Transverse colon (tissue), 4 donors: ENCODE measurements around the gene STXBP1. TPM values are rescaled to one million over a fixed set of nuclear protein-coding genes. Genes with fewer than 3 reads are reported as not detected.

Source experiments
- DNase-seq: peaks from one replicate; pipeline ENCODE4 v3.0.0-alpha.2; 2019
- H3K27ac ChIP-seq, 4 donors: fragments of 200-600 bp; sonication (generic); 2 replicates each; pipeline ENCODE4 v1.5.1; 2016 to 2018; ENCODE audit warnings: inconsistent platforms in 4 of 4
- H3K27me3 ChIP-seq: fragments of 200-600 bp; sonication (generic); 2 replicates; pipeline ENCODE4 v1.5.1; 2017; ENCODE audit warnings: inconsistent platforms
- H3K36me3 ChIP-seq, 4 donors: fragments of 200-600 bp; sonication (generic); 2 replicates each; pipeline ENCODE4 v1.5.1; 2017 to 2019; ENCODE audit warnings: inconsistent platforms in 4 of 4
- H3K4me1 ChIP-seq, 4 donors: fragments of 200-600 bp; sonication (generic); 2 replicates each; pipeline ENCODE4 v1.5.1; 2017 to 2020; ENCODE audit warnings: inconsistent platforms in 4 of 4
- H3K4me3 ChIP-seq, 4 donors: fragments of 200-600 bp; sonication (generic); 1 replicate in 1 of 4; 2 replicates in 3 of 4; pipeline versions ENCODE4 v1.5.1 to v1.6.1; 2017 to 2019; ENCODE audit warnings: inconsistent platforms in 4 of 4
- H3K9me3 ChIP-seq, 2 donors: fragments of 200-600 bp; sonication (generic); 2 replicates each; pipeline ENCODE4 v1.5.1; 2017 to 2019; ENCODE audit warnings: inconsistent platforms in 2 of 2
- CTCF ChIP-seq, 5 experiments: fragments of 200-600 bp in 3 of 5; fragments of 450-650 bp in 2 of 5; sonication (generic) in 3 of 5; IDR thresholded peaks; 1 replicate in 2 of 5; 2 replicates in 3 of 5; pipeline ENCODE4 v1.5.1; 2016 to 2017; ENCODE audit warnings: antibody characterized with exemption in 5 of 5, inconsistent platforms in 3 of 5, mild to moderate bottlenecking in 2 of 5, moderate library complexity in 1 of 5
- EP300 ChIP-seq: sonication (generic); formaldehyde crosslinking; IDR thresholded peaks from one replicate; pipeline ENCODE4 v1.6.1; 2017; ENCODE audit warnings: antibody characterized with exemption, low read depth
- POLR2A ChIP-seq: fragments of 450-650 bp; IDR thresholded peaks from one replicate; pipeline ENCODE4 v1.6.1; 2016; ENCODE audit warnings: antibody characterized with exemption, mild to moderate bottlenecking, moderate library complexity
- POLR2AphosphoS5 ChIP-seq, 3 donors: sonication (generic); formaldehyde crosslinking; IDR thresholded peaks; one replicate each; pipeline ENCODE4 v1.6.1; 2016; ENCODE audit warnings: antibody characterized with exemption in 3 of 3
- WGBS, 2 donors: methylation state at CpG; one replicate each; pipeline ENCODE4 v1.1.5; 2018; ENCODE audit warnings: low coverage in 1 of 2; 5-methylcytosine and 5-hydroxymethylcytosine counted together
- in situ Hi-C, 4 donors: fragments of 200-750 bp; cut with MboI; loops; one replicate each; pipeline versions ENCODE4 v1.15.0 to v1.15.1; 2017; ENCODE audit warnings: low sequenced_read_pairs in 3 of 4, low pct_ligation_motif_present in 1 of 4, low pct_unique_long_range_greater_than_20kb in 1 of 4
- intact Hi-C: fragments of 100-400 bp; cut with DNase I; formaldehyde crosslinking; loops from one replicate; pipeline ENCODE4 v1.15.1; 2023; ENCODE audit warnings: low total_unique reads
- total RNA-seq, 4 donors: library from RNA; depleted of rRNA; stranded (reverse); fragments of >200 nt; gene quantifications; one replicate each; pipeline ENCODE4 v1.1.0, GENCODE V29; 2016

The STXBP1 gene
- total RNA-seq, 4 donors from 2014 or later: 7.9 to 193 (median 13.3) TPM

GRCh38 chr9:127686461-127687393 is 74.7 kb downstream of the STXBP1 start:
- H3K27me3 ChIP-seq: no peaks in the 10 kb centered on the region
- no peaks in the 10 kb centered on the region for H3K9me3 ChIP-seq
- in situ Hi-C loops: no loop called here
- WGBS, 2 donors: 64 to 70% methylated on average over 6 of the region's 6 CpGs
- H3K4me3 ChIP-seq: no peak overlapping the region
- DNase-seq: no peak
- no peaks in the 10 kb centered on the region for H3K4me1 ChIP-seq
- TF ChIP-seq CTCF (IDR thresholded peaks at IDR 0.05) (no peak), POLR2AphosphoS5 (IDR thresholded peaks at IDR 0.05) (no peak), POLR2A (no peak), EP300 (no peak)
- H3K36me3 ChIP-seq: no peaks in the 10 kb centered on the region
- no peak overlapping the region for H3K27ac ChIP-seq
- intact Hi-C loops: no loop called here

GRCh38 chr9:127689329-127690000 is 77.4 kb downstream of the STXBP1 start:
- no peak for TF ChIP-seq CTCF (IDR thresholded peaks at IDR 0.05)
- no peak for TF ChIP-seq POLR2A
- TF ChIP-seq EP300: no peak
- TF ChIP-seq POLR2AphosphoS5 (IDR thresholded peaks at IDR 0.05): no peak
- WGBS, 2 donors: 94 to 100% methylated on average over 1 to 13 of the region's 13 CpGs
- DNase-seq: no peak
- Histone ChIP-seq H3K36me3 (no peaks in the 10 kb centered on the region), H3K27ac (no peak overlapping the region), H3K4me1 (no peaks in the 10 kb centered on the region), H3K27me3 (no peaks in the 10 kb centered on the region), H3K9me3 (no peaks in the 10 kb centered on the region), H3K4me3 (no peak overlapping the region)
- intact Hi-C loops: no loop called here
- in situ Hi-C loops: no loop called here

GRCh38 chr9:127690735-127691134 is 78.7 kb downstream of the STXBP1 start:
- Histone ChIP-seq H3K36me3 (no peaks in the 10 kb centered on the region), H3K4me3 (no peak overlapping the region), H3K27me3 (no peaks in the 10 kb centered on the region), H3K4me1 (no peaks in the 10 kb centered on the region), H3K27ac (no peak overlapping the region), H3K9me3 (no peaks in the 10 kb centered on the region)
- in situ Hi-C loops (no loop called here), intact Hi-C loops (no loop called here)
- TF ChIP-seq POLR2A (no peak), EP300 (no peak), POLR2AphosphoS5 (IDR thresholded peaks at IDR 0.05) (no peak), CTCF (IDR thresholded peaks at IDR 0.05) (no peak)
- 90 to 96% methylated on average over 7 to 10 of the region's 10 CpGs for WGBS, 2 donors
- DNase-seq: no peak

GRCh38 chr9:127692071-127692470 is 80.0 kb downstream of the STXBP1 start:
- H3K9me3 ChIP-seq: no peaks in the 10 kb centered on the region
- TF ChIP-seq EP300 (no peak), POLR2A (no peak), POLR2AphosphoS5 (IDR thresholded peaks at IDR 0.05) (no peak), CTCF (IDR thresholded peaks at IDR 0.05) (no peak)
- in situ Hi-C loops (no loop called here), intact Hi-C loops (no loop called here)
- no peaks in the 10 kb centered on the region for H3K27me3 ChIP-seq
- H3K27ac ChIP-seq: no peak overlapping the region
- H3K4me3 ChIP-seq: no peak overlapping the region
- 85 to 88% methylated on average over 9 to 20 of the region's 20 CpGs for WGBS, 2 donors
- no peaks in the 10 kb centered on the region for H3K4me1 ChIP-seq
- DNase-seq: no peak
- no peaks in the 10 kb centered on the region for H3K36me3 ChIP-seq
